ENCODE results near the gene OAS3. TPM values are rescaled to one million over a fixed set of nuclear protein-coding genes. Genes with fewer than 3 reads are reported as not detected.

The OAS3 gene
- total and polyA plus RNA-seq, 3 donors from 2014 or later: 6.9 to 11.5 (median 8.5) TPM

GRCh38 chr12:113002155-113002554 is 63.9 kb downstream of the OAS3 start:
- no peaks in the 10 kb centered on the region for H3K9me3 ChIP-seq
- H3K36me3 ChIP-seq (ENCODE audit: low read depth, missing control alignments): no peaks in the 10 kb centered on the region
- no peak for DNase-seq
- H3K27me3 ChIP-seq: no peaks in the 10 kb centered on the region
- H3K27ac ChIP-seq: no peak overlapping the region
- H3K4me1 ChIP-seq: no peaks in the 10 kb centered on the region
- H3K4me3 ChIP-seq: no peak overlapping the region
- intact Hi-C loops (cut with DNase I; ENCODE audit: low total_unique reads): no loop called here
- WGBS, 2 donors: 81 to 88% methylated on average over 4 of the region's 4 CpGs
- no peak for TF ChIP-seq POLR2A (IDR thresholded peaks at IDR 0.05)
- TF ChIP-seq, protein P1, sequence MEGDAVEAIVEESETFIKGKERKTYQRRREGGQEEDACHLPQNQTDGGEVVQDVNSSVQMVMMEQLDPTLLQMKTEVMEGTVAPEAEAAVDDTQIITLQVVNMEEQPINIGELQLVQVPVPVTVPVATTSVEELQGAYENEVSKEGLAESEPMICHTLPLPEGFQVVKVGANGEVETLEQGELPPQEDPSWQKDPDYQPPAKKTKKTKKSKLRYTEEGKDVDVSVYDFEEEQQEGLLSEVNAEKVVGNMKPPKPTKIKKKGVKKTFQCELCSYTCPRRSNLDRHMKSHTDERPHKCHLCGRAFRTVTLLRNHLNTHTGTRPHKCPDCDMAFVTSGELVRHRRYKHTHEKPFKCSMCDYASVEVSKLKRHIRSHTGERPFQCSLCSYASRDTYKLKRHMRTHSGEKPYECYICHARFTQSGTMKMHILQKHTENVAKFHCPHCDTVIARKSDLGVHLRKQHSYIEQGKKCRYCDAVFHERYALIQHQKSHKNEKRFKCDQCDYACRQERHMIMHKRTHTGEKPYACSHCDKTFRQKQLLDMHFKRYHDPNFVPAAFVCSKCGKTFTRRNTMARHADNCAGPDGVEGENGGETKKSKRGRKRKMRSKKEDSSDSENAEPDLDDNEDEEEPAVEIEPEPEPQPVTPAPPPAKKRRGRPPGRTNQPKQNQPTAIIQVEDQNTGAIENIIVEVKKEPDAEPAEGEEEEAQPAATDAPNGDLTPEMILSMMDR (IDR thresholded peaks at IDR 0.05): no peak

- 91 to 95% methylated on average over 5 of the region's 5 CpGs for WGBS, 2 donors
- Histone ChIP-seq H3K9me3 (no peaks in the 10 kb centered on the region), H3K36me3 (ENCODE audit: low read depth, missing control alignments) (no peaks in the 10 kb centered on the region), H3K4me1 (no peaks in the 10 kb centered on the region), H3K4me3 (no peak overlapping the region), H3K27ac (no peak overlapping the region), H3K27me3 (no peaks in the 10 kb centered on the region)
- intact Hi-C loops (cut with DNase I; ENCODE audit: low total_unique reads): no loop called here
- TF ChIP-seq, protein P1 (IDR thresholded peaks at IDR 0.05): no peak
- TF ChIP-seq POLR2A (IDR thresholded peaks at IDR 0.05): no peak
- DNase-seq: no peak
Measured at GRCh38 chr12:113002676-113003075, 64.4 kb downstream of the OAS3 start.

- no peak for TF ChIP-seq POLR2A (IDR thresholded peaks at IDR 0.05)
- TF ChIP-seq, protein P1 (IDR thresholded peaks at IDR 0.05): no peak
Measured at GRCh38 chr12:113003636-113004035, 65.4 kb downstream of the OAS3 start.

DNA sequence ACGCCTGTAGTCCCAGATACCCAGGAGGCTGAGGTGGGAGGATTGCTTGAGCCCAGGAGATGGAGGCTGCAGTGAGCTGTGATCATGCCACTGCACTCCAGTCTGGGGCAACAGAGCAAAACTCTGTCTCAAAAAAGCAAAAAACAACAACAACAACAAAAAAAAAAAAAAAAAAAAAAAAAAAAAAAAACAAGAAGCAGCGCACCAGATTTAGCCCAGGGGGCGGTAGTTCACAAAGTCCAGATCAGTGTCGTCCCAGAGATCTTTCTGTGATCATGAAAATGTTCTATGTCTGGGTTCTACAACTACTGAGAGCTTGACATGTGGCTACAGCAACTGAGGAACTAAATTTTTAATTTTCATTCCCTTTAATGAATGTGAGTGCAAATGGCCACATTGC is 67.5 kb downstream of the OAS3 start:
- Histone ChIP-seq H3K9me3 (no peaks in the 10 kb centered on the region), H3K27me3 (no peaks in the 10 kb centered on the region), H3K36me3 (ENCODE audit: low read depth, missing control alignments) (no peaks in the 10 kb centered on the region), H3K27ac (no peak overlapping the region), H3K4me1 (no peaks in the 10 kb centered on the region), H3K4me3 (no peak overlapping the region)
- WGBS, 2 donors: 83 to 85% methylated on average over 4 of the region's 4 CpGs
- intact Hi-C loops (cut with DNase I; ENCODE audit: low total_unique reads): no loop called here
- DNase-seq: no peak
- TF ChIP-seq POLR2A (IDR thresholded peaks at IDR 0.05): no peak
- TF ChIP-seq, protein P1 (IDR thresholded peaks at IDR 0.05): no peak

More at GRCh38 chr12:113003636-113004035, 65.4 kb downstream of the OAS3 start:
- WGBS, 2 donors: 87 to 90% methylated on average over 9 of the region's 9 CpGs
- Histone ChIP-seq H3K36me3 (ENCODE audit: low read depth, missing control alignments) (no peaks in the 10 kb centered on the region), H3K9me3 (no peaks in the 10 kb centered on the region), H3K27me3 (no peaks in the 10 kb centered on the region), H3K4me3 (no peak overlapping the region), H3K27ac (no peak overlapping the region), H3K4me1 (no peaks in the 10 kb centered on the region)
- intact Hi-C loops (cut with DNase I; ENCODE audit: low total_unique reads): no loop called here
- DNase-seq: no peak

- H3K4me3 ChIP-seq: no peak overlapping the region
- H3K4me1 ChIP-seq: no peaks in the 10 kb centered on the region
- no peaks in the 10 kb centered on the region for H3K9me3 ChIP-seq
- intact Hi-C loops (cut with DNase I; ENCODE audit: low total_unique reads): no loop called here
- H3K36me3 ChIP-seq (ENCODE audit: low read depth, missing control alignments): no peaks in the 10 kb centered on the region
- TF ChIP-seq POLR2A (IDR thresholded peaks at IDR 0.05): no peak
- TF ChIP-seq, protein P1 (IDR thresholded peaks at IDR 0.05): no peak
- DNase-seq: no peak
- 89 to 97% methylated on average over 7 of the region's 7 CpGs for WGBS, 2 donors
- H3K27me3 ChIP-seq: no peaks in the 10 kb centered on the region
- no peak overlapping the region for H3K27ac ChIP-seq
Measured at GRCh38 chr12:113006206-113006605, 67.9 kb downstream of the OAS3 start.

Data from testis (tissue), 3 donors.